Renal cortical epithelial cell (primary cell): ENCODE data around the gene SH3BP2. TPM values are rescaled to one million over a fixed set of nuclear protein-coding genes. Genes with fewer than 3 reads are reported as not detected.

Experiments
- DNase-seq: peaks from one replicate; pipeline ENCODE4 v3.0.0-alpha.2; 2011; ENCODE audit warnings: low read depth
- total RNA-seq: library from RNA; depleted of rRNA; stranded (reverse); fragments of >200 nt; gene quantifications from 2 replicates; pipeline ENCODE4 v1.2.3, GENCODE V29; 2014

SH3BP2 gene
- total RNA-seq, 1 donor from 2014 or later, result 62.2 TPM

GRCh38 chr4:2850966-2851798, 58.3 kb downstream of the SH3BP2 start:
- peak; percentile 54 for DNase-seq

DNA sequence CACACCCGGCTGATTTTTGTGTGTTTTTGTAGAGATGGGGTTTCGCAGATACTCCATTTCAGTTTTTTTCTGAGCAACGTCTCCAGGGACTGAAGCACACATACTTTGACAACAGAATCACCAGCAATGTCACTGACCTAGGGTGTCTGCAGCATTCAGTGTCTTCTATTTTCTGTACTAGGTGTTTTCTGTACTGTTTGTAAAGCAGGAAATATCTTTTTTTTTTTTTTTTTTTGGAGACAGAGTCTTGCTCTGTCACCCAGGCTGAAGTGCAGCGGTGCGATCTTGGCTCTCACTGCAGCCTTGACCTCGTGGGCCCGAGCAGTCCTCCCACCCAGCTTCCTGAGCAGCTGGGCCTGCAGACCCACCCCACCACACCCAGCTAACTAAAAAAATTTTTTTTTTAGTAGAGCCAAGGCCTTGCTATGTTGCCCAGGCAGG, 59.6 kb downstream of the SH3BP2 start:
- no peak for DNase-seq

- no peak for DNase-seq
Measured at GRCh38 chr4:2855584-2855983, 62.7 kb downstream of the SH3BP2 start.

GRCh38 chr4:2856266-2856665, 63.4 kb downstream of the SH3BP2 start:
- no peak for DNase-seq

- DNase-seq, result no peak
Measured at GRCh38 chr4:2857349-2857927, 64.6 kb downstream of the SH3BP2 start.

GRCh38 chr4:2858451-2859217, 65.7 kb downstream of the SH3BP2 start:
- DNase-seq, result no peak

GRCh38 chr4:2859514-2859913, 66.6 kb downstream of the SH3BP2 start:
- no peak for DNase-seq

DNA sequence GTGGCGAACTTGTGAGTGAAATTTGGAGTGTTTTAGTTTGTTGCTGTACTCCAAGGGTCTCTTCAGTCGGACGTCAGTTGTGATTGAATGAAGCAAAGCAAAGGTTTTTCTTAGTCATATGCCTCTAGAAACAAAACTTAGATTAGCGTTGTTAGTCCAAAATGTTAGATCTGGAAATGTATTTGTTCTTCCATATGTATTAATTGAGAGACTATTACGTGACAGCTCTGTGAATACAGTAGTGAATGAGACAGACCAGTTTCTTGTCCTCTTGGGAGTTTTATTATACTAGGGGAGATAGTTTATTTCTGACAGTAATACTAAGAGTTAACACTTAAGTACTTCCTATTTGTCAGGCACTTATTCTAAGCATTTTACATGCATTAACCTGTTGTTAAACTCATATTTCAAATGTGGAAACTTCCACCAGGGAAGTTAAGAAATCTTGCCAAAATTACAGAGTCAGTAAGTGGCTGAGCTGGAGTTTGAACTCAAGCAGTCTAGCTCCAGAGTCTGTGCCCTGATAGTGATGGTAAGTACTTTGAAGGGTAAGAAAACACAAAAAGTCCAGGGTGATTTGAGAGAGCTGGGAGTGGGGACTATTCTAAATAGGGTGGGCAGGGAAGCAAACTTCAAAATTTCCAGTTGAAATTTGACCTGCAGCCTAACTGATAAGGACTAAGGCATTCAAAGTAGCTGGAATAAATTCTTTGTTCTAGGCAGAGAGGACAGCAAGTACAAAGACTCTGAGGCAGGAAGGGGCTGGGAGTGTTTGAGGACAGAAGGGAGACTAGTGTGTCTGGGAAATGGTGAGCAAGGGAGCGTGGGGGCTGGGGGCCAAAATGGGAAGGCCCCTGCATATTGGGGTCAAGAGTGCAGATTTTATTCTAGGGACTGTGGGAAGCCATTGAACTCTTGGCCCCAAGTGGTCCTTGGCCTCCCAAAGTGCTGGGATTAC, 67.8 kb downstream of the SH3BP2 start:
- no peak for DNase-seq

DNA sequence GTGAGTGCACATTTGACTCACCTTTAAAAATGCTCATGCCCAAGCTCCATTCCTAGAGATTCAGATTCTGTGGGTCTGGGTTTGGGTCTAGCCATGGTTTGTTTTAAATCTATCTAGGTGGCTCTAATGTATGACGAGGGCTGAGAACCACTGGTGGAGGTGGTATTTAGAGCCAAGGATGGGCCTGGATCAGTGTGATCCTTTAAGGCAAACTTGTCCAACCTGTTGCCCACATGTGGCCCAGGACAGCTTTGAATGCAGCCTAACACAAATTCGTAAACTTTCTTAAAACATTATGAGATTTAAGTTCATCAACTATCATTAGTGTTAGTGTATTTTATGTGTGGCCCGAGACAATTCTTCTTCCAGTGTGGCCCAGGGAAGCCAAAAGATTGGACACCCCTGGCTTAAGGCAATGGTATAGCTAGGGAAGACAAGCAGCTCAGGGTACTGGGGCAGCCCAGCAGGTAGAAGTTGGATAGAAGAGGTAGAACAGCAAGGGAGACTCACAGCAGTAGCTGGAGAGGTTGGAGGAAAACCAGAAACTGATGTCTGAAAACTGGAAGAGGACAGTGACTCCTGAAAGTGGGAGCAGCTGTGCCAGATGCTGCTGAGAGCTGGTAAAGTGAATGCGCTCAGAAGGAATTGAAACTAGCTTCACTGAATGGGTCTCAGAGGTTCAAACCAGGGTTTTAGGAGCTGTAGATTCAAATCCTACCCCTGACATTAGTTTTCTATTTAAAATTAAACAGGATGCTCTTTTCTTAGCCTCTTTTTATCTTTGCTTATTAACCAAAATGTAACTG, 68.9 kb downstream of the SH3BP2 start:
- DNase-seq, result no peak

- DNase-seq, result peak; percentile 94
Measured at GRCh38 chr4:2862528-2862927, 69.6 kb downstream of the SH3BP2 start.

DNA sequence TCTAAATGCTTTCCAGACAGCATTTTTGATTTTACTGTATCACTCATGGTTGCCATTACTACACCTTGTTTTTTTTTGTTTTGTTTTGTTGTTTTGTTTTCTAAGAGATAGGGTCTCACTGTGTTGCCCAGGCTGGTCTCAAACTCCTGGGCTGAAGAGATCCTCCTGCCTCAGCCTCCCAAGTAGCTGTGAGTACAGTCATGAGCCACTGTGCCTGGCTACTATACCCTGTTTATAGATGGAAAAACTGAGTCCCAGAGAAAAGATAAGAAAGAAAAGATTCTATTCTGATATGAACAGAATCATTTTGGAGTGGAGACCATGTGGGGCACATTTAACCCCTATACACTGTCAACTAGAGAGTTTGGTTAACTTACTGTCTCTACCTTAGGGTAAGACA, 70.8 kb downstream of the SH3BP2 start:
- no peak for DNase-seq

GRCh38 chr4:2865196-2865780, 72.4 kb downstream of the SH3BP2 start:
- DNase-seq, result no peak

DNA sequence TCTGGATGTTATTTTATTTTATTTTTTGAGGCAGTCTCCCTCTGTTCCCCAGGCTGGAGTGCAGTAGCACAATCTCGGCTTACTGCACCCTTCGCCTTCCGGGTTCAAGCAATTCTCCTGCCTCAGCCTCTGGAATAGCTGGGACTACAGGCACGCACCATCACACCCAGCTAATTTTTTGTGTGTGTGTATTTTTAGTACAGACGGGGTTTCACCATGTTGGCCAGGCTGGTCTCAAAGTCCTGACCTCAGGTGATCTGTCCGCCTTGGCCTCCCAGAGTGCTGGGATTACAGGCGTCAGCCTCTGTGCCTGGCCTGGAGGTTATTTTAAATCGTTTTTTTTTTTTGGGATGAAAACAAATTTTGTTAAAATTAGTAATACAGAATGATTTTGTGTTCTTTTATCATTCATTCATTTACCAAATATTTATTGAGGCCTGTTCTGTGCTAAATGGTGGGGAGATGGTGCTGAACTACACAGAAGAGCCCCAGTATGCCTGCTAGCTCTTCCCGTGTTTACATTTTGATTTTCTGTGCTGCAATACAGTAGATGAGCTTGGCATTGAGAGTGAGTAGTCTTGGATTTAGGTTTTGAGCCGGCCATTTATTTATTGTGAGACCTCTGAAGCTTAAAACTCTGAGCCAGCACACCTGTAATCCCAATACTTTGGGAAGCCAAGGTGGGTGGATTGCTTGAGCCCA, 73.4 kb downstream of the SH3BP2 start:
- no peak for DNase-seq

- DNase-seq, result peak; percentile 62
Measured at GRCh38 chr4:2866891-2867290, 74.0 kb downstream of the SH3BP2 start.

GRCh38 chr4:2867758-2868491, 75.0 kb downstream of the SH3BP2 start:
- no peak for DNase-seq

- DNase-seq, result no peak
Measured at GRCh38 chr4:2868877-2869487, 76.1 kb downstream of the SH3BP2 start.

- no peak for DNase-seq
Measured at GRCh38 chr4:2869659-2870058, 76.8 kb downstream of the SH3BP2 start.

DNA sequence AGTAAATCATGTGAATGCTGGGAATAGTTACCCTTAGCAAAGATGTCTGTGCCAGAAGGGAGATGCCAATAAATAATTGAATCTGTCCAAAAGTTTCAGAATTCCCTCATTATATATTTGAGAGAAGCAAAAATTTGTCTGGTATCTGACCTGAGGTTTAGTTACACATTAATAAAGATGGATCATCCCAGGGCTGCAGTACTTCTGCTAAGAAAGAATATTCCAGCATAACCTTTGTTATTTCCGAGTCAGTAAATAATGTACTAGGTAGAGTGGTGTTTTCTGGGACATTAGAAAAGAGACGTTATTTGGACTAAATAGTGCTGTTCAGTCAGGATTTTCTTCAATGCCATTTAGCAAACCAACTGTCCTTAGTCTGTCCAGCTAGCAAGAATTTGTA, 77.2 kb downstream of the SH3BP2 start:
- no peak for DNase-seq
